Right cardiac atrium (tissue), 5 donors: ENCODE measurements around the gene CCN2. TPM values are rescaled to one million over a fixed set of nuclear protein-coding genes. Genes with fewer than 3 reads are reported as not detected.
A peak's percentile ranks its signal among the peaks of the same experiment; 100 is the strongest.

Source experiments
- ATAC-seq, 2 donors: fragments of 200-7000 bp; cut with Tn5 transposase; one replicate each; pipeline versions ENCODE4 v1.8.0 to v1.9.1; 2020; ENCODE audit warnings: moderate library complexity in 2 of 2, mild to moderate bottlenecking in 1 of 2
- DNase-seq, 3 donors: peaks; one replicate each; pipeline ENCODE4 v3.0.0-alpha.2; 2020
- H3K27ac ChIP-seq: one replicate; pipeline ENCODE4 v1.5.1; 2013; ENCODE audit warnings: mild to moderate bottlenecking, low read length, control low read depth, moderate library complexity
- H3K27me3 ChIP-seq: one replicate; pipeline ENCODE4 v1.6.1; 2013; ENCODE audit not compliant: control insufficient read depth, insufficient read depth
- H3K4me1 ChIP-seq: one replicate; pipeline ENCODE4 v1.6.1; 2013; ENCODE audit warnings: low read length; ENCODE audit not compliant: control insufficient read depth, insufficient read depth
- H3K4me3 ChIP-seq: one replicate; pipeline ENCODE4 v1.5.1; 2013; ENCODE audit warnings: low read length, control low read depth
- H3K9me3 ChIP-seq: one replicate; pipeline ENCODE4 v1.6.1; 2013; ENCODE audit warnings: low read length; ENCODE audit not compliant: control insufficient read depth
- WGBS: extraction: QIAGEN DNeasy Blood & Tissue Kit; methylation state at CpG from one replicate; pipeline ENCODE4 v1.1.7; 2013; 5-methylcytosine and 5-hydroxymethylcytosine counted together
- intact Hi-C, 4 donors: fragments of 100-400 bp; cut with DNase I; formaldehyde crosslinking; loops; one replicate each; pipeline versions ENCODE4 v1.11.0 to v1.14.0; 2022 to 2023
- polyA plus RNA-seq: library from polyadenylated mRNA; stranded (reverse); fragments of 200-250 nt; gene quantifications from one replicate; pipeline ENCODE4 v1.2.3, GENCODE V29; 2013
- total RNA-seq, 4 donors: library from RNA; stranded (reverse); fragmentation: NEBNext Ultra II Directional; extraction: Animal tissue kit (Norgen Biotek cat#: 25700); gene quantifications; one replicate each; pipeline ENCODE4 v1.2.1, GENCODE V29; 2021
- donor health status: healthy with polysubstance abuse.
- donor health status: DM: no; HTN: yes; CAD: no.
- donor health status: DM: no; HTN: no; CAD: no.
- donor health status: DM: no; HTN: yes; CAD: no; lungs with severe emphysema.
- donor health status: DM: yes; HTN: yes; CAD: no.

CCN2 gene
- total and polyA plus RNA-seq, 5 donors = 35.8 to 602 (median 65.3) TPM

DNA sequence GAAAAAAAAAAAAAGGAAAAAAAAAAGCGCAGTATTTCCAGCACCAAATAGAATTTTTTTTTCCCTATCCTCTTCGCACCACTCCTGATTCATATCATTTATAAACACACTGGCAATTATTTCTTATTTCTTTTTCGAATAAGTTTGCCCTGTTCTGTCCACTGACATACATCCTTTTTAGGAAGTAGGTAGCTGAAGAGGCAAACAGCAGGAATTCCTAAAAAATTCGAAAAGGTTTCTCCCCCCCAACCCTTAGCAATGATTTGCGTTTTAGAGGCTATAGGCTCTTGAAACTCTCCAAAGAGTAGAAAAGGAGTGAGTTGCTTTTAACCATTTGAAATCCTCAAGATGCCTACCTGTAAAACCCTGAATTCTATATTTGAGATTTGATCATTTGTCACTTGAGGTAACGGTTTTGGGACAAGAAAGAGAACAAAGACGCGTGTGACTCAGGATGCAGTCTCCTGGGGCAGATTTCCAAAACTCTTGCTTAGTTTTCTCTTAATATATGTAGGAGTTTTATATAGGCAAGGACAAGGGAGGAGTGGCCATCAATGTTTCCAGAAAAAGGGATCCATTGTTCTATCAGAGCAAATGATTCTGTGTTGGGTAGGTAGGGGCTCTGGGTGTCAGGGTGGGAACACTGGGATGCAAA is 531 bp upstream of the CCN2 start:
- Histone ChIP-seq H3K27me3 (no peaks in the 10 kb centered on the region), H3K4me1 (no peaks in the 10 kb centered on the region), H3K4me3 (peak overlapping the region; percentile 85), H3K9me3 (no peaks in the 10 kb centered on the region), H3K27ac (peak overlapping the region; percentile 96)
- DNase-seq = no peak
- intact Hi-C loops = loop anchor here (5.0 to 10.0 kb wide), 3 partner anchors 181 to 203 kb away; no protein-coding TSS in a partner anchor
- ATAC-seq = no peak
- 13% methylated on average over 8 of the region's 8 CpGs for WGBS

DNA sequence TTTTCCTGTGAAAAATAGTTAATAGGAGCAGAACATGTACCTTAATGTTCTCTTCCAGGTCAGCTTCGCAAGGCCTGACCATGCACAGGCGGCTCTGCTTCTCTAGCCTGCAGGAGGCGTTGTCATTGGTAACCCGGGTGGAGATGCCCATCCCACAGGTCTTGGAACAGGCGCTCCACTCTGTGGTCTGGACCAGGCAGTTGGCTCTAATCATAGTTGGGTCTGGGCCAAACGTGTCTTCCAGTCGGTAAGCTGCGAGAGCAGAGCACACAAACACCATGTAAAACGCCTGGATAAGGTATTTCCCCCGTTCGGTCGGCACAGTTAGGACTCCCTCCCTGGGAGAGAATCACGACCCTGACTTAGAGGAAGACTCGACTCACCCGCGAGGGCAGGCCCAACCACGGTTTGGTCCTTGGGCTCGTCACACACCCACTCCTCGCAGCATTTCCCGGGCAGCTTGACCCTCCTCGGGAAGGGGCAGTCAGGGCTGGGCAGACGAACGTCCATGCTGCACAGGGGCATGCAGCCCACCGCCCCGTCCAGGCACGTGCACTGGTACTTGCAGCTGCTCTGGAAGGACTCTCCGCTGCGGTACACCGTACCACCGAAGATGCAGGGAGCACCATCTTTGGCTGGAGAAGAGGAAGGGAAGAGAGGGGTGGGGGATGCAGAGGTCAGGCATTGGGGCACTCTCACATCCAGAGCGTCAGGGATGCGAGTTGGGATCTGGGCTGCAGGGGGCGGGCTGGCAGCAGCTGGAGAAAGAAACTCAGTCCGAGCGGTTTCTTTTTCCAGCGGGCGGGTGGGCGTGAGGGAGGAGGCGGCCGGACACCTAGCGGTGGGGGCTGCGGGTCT is 1.0 kb downstream of the CCN2 start:
- ATAC-seq (peak; percentile 73 to 77), DNase-seq (peak; percentile 76 to 92 (median 91))
- intact Hi-C loops = loop anchor here (5.0 to 10.0 kb wide), 3 partner anchors 182 to 205 kb away; no protein-coding TSS in a partner anchor
- WGBS = 3% methylated on average over 42 of the region's 42 CpGs
- Histone ChIP-seq H3K9me3 (no peaks in the 10 kb centered on the region), H3K4me3 (peak overlapping the region; percentile 85), H3K27me3 (no peaks in the 10 kb centered on the region), H3K4me1 (no peaks in the 10 kb centered on the region), H3K27ac (peak overlapping the region; percentile 96)

DNA sequence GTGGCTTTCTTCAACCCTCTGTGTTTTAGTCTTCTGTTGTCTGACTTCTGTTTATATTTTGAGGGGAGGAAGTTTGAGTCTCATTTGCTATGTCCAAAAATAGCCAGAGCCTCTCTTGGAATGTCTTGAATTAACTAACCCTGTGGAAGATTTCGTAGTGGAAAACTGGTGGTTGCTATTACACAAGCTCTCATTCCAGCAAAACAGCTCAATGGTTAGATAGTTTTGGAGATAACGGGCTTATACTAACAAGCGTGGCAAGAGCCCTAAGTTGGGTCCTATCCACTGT is 1.6 kb downstream of the CCN2 start:
- 18% methylated on average over 3 of the region's 3 CpGs for WGBS
- Histone ChIP-seq H3K4me3 (peak overlapping the region; percentile 85), H3K27ac (peak overlapping the region; percentile 77), H3K27me3 (no peaks in the 10 kb centered on the region), H3K9me3 (no peaks in the 10 kb centered on the region), H3K4me1 (no peaks in the 10 kb centered on the region)
- ATAC-seq = peak; percentile 8 to 32
- intact Hi-C loops = no loop called here
- DNase-seq = no peak

DNA sequence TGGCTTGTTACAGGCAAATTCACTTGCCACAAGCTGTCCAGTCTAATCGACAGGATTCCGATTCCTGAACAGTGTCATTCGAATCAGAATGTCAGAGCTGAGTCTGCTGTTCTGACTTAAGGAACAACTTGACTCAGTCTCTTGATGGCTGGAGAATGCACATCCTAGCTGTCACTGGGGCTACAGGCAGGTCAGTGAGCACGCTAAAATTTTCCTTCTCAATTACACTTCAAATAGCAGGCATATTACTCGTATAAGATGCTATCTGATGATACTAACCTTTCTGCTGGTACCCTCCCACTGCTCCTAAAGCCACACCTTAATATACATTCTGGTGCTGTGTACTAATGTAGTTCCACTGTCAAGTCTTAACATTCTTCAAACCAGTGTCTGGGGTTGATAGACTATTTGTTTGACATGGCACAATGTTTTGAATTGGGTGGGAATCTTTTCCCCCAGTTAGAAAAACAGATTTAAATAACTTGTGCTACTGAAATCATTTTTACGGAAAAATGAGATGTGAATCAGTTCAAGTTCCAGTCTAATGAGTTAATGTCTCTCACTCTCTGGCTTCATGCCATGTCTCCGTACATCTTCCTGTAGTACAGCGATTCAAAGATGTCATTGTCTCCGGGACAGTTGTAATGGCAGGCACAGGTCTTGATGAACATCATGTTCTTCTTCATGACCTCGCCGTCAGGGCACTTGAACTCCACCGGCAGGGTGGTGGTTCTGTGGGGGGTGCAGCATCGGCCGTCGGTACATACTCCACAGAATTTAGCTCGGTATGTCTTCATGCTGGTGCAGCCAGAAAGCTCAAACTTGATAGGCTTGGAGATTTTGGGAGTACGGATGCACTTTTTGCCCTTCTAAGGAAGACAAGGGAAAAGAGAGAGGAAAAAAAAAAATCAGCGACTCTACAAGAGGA is 2.2 kb downstream of the CCN2 start:
- Histone ChIP-seq H3K27me3 (no peaks in the 10 kb centered on the region), H3K27ac (peak overlapping the region; percentile 61), H3K9me3 (no peaks in the 10 kb centered on the region), H3K4me3 (peak overlapping the region; percentile 85), H3K4me1 (no peaks in the 10 kb centered on the region)
- intact Hi-C loops = no loop called here
- DNase-seq (peak in 2 of 3 donors; percentile 35 to 57), ATAC-seq (peak in 1 of 2 donors; percentile 3)
- WGBS = 22% methylated on average over 18 of the region's 18 CpGs

DNA sequence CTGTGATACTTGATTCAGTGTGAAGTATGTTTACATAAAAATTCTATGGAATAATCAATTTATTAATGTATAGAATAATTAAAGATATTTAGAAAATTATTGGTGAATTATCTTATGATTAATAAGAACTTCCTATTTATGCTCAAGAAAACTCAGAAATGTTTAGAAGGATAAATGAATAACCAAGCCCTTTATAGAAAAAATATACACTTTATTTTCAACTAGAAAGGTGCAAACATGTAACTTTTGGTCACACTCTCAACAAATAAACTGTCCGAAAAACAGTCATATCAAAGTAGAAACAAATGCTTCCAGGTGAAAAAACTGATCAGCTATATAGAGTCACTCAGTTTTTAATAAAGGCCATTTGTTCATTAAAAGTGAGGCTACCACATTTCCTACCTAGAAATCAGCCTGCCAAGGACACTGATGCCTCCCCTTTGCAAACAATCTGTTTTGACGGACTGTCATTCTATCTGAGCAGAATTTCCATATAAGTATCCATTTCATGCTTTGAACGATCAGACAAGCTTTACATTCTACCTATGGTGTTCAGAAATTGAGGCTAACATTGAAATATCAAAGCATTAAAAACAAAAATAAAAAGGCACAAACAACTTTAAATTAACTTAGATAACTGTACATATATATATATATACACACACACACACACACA is 3.0 kb downstream of the CCN2 start:
- H3K27ac ChIP-seq = no peak overlapping the region
- no peaks in the 10 kb centered on the region for H3K4me1 ChIP-seq
- intact Hi-C loops = no loop called here
- peak overlapping the region; percentile 85 for H3K4me3 ChIP-seq
- ATAC-seq (no peak), DNase-seq (no peak)
- H3K27me3 ChIP-seq = no peaks in the 10 kb centered on the region
- no peaks in the 10 kb centered on the region for H3K9me3 ChIP-seq
- 51% methylated on average over 3 of the region's 3 CpGs for WGBS

DNA sequence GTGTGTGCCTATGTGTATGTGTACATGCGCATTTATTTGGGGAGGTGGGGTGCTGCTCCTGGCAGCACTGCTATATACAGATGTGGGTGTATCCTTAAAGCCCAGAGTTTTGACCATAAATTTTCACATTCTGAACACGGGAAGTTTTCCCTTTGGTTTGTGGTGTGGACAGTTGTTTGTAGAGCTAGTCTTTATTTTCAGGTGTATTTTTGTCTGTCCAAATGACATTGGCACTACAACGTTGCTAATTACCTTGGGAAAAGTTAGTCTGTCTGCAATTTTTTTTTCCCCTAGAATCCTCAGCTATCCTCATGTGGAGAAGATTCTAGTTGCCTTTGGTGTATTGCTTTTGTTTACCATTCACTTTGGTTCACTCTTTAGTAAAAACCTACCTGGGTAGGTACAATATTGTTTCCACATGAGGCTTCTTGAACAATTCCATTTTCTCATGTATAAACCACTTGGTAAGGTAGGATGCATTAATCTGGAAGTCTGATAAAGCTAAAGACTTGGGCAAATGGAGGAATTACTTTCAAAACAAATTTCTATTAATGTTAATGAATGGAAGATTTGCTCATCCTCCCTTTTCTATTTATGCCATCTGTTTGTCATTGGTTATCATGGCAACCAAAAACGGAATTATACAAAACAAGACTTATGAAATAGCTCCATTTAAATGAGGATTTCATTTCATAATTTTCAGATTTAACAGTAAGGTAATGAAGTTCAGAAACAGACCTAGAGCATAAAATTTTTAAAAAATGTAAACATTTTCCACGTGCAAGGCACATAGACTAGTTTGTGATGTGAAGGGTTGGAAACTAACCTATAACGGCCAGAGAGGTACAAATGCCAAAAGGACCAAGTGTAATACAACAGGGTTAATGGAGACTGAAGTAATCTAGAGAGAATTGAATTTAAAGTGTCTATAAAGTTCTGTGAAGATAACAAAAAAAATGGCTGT is 3.9 kb downstream of the CCN2 start:
- Histone ChIP-seq H3K27ac (no peak overlapping the region), H3K4me1 (no peaks in the 10 kb centered on the region), H3K27me3 (no peaks in the 10 kb centered on the region), H3K4me3 (no peak overlapping the region), H3K9me3 (no peaks in the 10 kb centered on the region)
- intact Hi-C loops = no loop called here
- no peak for ATAC-seq
- no peak for DNase-seq
- WGBS = 60% methylated on average over 6 of the region's 6 CpGs

DNA sequence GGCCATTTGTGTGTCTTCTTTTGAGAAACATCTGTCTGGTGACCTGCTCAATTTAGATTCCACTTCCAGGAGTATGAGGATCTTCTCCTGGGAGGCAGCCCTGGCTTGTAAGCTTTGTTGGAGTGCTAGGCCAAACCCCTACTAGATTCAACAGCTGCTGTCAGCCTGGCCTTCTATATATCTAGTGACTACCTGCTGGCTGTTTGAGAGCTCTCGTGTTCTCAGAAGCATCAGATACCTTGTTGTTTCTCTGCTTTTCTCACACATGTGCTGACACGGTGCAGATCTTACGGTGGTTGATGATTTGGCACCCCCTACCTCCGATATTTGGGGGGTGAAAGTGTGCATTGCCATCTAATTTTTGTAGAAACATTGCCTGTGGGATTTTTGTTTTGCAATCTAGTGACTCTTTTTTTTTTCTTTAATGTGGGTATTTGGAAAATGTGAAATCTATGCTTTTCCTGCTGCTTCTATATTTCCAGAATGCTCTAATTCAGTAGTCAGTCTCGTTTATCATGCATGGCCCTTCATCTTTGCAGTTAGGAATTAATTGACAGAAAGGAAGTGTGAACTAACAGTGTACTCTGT is 4.7 kb downstream of the CCN2 start:
- H3K9me3 ChIP-seq = no peaks in the 10 kb centered on the region
- no peaks in the 10 kb centered on the region for H3K27me3 ChIP-seq
- no peak for ATAC-seq
- no peak overlapping the region for H3K4me3 ChIP-seq
- H3K4me1 ChIP-seq = no peaks in the 10 kb centered on the region
- H3K27ac ChIP-seq = no peak overlapping the region
- no peak for DNase-seq
- WGBS = 80% methylated on average over 5 of the region's 5 CpGs
- intact Hi-C loops = no loop called here

DNA sequence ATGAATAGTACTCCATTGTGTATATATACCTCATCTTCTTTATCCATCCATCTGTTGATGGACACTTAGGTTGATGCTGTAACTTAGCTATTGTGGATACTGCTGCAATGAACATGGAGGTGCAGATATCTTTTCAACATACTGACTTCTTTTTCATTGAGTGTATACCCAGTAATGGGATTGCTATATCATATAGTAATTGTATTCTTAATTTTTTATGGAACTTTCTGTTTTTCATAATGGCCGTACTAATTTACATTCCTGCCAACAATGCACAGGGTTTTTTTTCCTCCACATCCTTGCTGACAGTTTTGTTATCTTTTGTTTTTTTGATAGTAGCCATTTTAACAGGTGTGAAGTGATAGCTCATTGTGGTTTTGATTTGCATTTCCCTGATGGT is 5.2 kb downstream of the CCN2 start:
- H3K9me3 ChIP-seq = no peaks in the 10 kb centered on the region
- no peak overlapping the region for H3K27ac ChIP-seq
- H3K4me1 ChIP-seq = no peaks in the 10 kb centered on the region
- intact Hi-C loops = no loop called here
- H3K27me3 ChIP-seq = no peaks in the 10 kb centered on the region
- H3K4me3 ChIP-seq = no peak overlapping the region
- DNase-seq (no peak), ATAC-seq (no peak)
- 85% methylated on average over 1 of the region's 1 CpG for WGBS

DNA sequence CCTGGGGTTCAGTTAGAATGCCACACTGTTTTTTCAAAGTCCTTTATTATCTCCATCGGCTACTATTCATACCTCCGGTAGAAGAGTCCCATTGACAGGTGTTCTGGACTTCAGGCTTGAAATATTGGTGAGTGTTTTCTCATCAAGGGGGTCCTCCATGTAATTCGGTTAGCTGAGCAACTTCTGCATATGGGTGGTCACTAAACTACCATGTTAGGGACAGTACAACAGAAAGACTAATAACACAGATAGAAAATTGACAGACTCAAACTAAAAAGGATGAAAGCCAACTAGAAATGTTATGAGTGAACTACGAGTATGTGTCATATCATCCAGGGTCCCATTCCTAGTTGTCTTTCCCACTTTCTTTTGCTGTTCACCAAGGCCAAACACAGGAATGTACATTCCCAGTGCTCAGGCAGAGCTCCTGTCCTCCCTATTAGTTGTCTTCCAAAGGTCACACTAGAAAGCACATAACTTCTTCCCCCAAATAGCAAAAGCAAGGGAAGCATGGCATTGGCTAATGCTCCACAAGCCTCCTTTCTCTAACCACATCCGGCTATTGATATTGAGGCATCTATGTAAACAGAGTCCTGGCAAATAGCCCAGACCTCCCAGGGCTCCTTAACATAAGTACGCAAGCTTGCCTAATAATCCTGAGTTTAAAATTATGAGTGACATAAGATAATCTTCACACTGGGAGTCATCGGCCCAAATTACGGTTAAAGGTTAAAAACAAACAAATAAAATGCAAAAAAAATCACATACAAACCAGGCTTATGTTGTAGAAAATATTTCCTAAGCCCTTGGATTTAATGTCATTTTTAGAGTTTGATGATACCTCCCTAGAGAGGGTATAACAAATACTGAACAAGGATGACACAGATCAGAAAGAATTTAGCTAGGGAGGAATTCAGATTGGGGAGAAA is 13.2 kb downstream of the CCN2 start:
- ATAC-seq = no peak
- DNase-seq = no peak
- 73% methylated on average over 8 of the region's 8 CpGs for WGBS

More for the DNA sequence above, 13.2 kb downstream of the CCN2 start:
- Histone ChIP-seq H3K4me3 (no peak overlapping the region), H3K9me3 (no peaks in the 10 kb centered on the region), H3K4me1 (no peaks in the 10 kb centered on the region), H3K27me3 (no peaks in the 10 kb centered on the region), H3K27ac (no peak overlapping the region)
- intact Hi-C loops = no loop called here
